CD4-positive, alpha-beta memory T cell (primary cell): Measurements from ENCODE around the gene TSPO2. TPM values are rescaled to one million over a fixed set of nuclear protein-coding genes. Genes with fewer than 3 reads are reported as not detected.

ENCODE experiments used
- CTCF ChIA-PET: fragments of 350-600 bp; sonication (Branson Sonifier 250); formaldehyde crosslinking; loops from one replicate; lab custom pipeline; 2021; ENCODE audit warnings: inconsistent platforms; ENCODE audit not compliant: partially characterized antibody; lab: Charles Lee
- POLR2A ChIA-PET: fragments of 350-600 bp; sonication (Branson Sonifier 250); formaldehyde crosslinking; loops from one replicate; lab custom pipeline; 2021; ENCODE audit not compliant: partially characterized antibody; lab: Charles Lee
- DNase-seq, 5 donors: peaks; one replicate each; pipeline versions ENCODE4 v3.0.0 to v3.0.0-alpha.2; 2020 to 2022; ENCODE audit warnings: mixed read lengths in 1 of 5
- H3K27ac ChIP-seq: one replicate; pipeline ENCODE4 v1.7.0; 2013; ENCODE audit warnings: low read depth, low read length
- H3K27me3 ChIP-seq: 2 replicates; pipeline ENCODE4 v1.7.0; 2013; ENCODE audit warnings: mild to moderate bottlenecking, low read length, moderate library complexity; ENCODE audit not compliant: insufficient read depth
- H3K36me3 ChIP-seq: 2 replicates; pipeline ENCODE4 v1.7.0; 2013; ENCODE audit warnings: mild to moderate bottlenecking, low read length, moderate library complexity; ENCODE audit not compliant: insufficient read depth
- H3K4me1 ChIP-seq: 2 replicates; pipeline ENCODE4 v1.7.0; 2013; ENCODE audit warnings: mild to moderate bottlenecking, low read length, moderate library complexity; ENCODE audit not compliant: insufficient read depth
- H3K4me3 ChIP-seq, 2 donors: one replicate each; pipeline ENCODE4 v1.7.0; 2013; ENCODE audit warnings: low read length in 2 of 2, mild to moderate bottlenecking in 1 of 2
- H3K9me3 ChIP-seq, 2 donors: one replicate each; pipeline ENCODE4 v1.7.0; 2013; ENCODE audit warnings: low read length in 2 of 2, control low read depth in 1 of 2; ENCODE audit not compliant: control insufficient read depth in 1 of 2
- H3K27ac Mint-ChIP-seq, 7 donors: one replicate each; pipeline ENCODE4 v1.8.0; 2020 to 2021; ENCODE audit warnings: mixed read lengths in 7 of 7, mild to moderate bottlenecking in 6 of 7, inconsistent platforms in 3 of 7, moderate library complexity in 3 of 7
- H3K27me3 Mint-ChIP-seq, 2 donors: one replicate each; pipeline ENCODE4 v1.8.0; 2020 to 2021; ENCODE audit warnings: mixed read lengths in 2 of 2
- H3K36me3 Mint-ChIP-seq, 2 donors: one replicate each; pipeline ENCODE4 v1.8.0; 2020 to 2021; ENCODE audit warnings: mixed read lengths in 2 of 2, inconsistent platforms in 1 of 2, mild to moderate bottlenecking in 1 of 2
- H3K4me1 Mint-ChIP-seq, 4 donors: one replicate each; pipeline ENCODE4 v1.8.0; 2020 to 2021; ENCODE audit warnings: mixed read lengths in 4 of 4, mild to moderate bottlenecking in 1 of 4
- H3K4me3 Mint-ChIP-seq, 8 donors: one replicate each; pipeline ENCODE4 v1.8.0; 2020 to 2021; ENCODE audit warnings: mixed read lengths in 8 of 8, mild to moderate bottlenecking in 7 of 8, moderate library complexity in 6 of 8, inconsistent platforms in 3 of 8
- H3K9me3 Mint-ChIP-seq, 8 donors: one replicate each; pipeline ENCODE4 v1.8.0; 2020 to 2021; ENCODE audit warnings: mixed read lengths in 8 of 8, mild to moderate bottlenecking in 5 of 8, inconsistent platforms in 3 of 8, moderate library complexity in 1 of 8
- intact Hi-C: fragments of 100-400 bp; cut with micrococcal nuclease; formaldehyde crosslinking; loops from one replicate; pipeline ENCODE4 v1.15.1; 2023
- polyA plus RNA-seq, 2 donors: library from polyadenylated mRNA; unstranded; fragments of 300-500 nt; fragmentation: Illumina TruSeq; gene quantifications; one replicate each; pipeline ENCODE4 v1.2.3, GENCODE V29; 2021
- total RNA-seq, 2 experiments: library from RNA; stranded (reverse); gene quantifications; one replicate each; pipeline ENCODE4 v1.2.3, GENCODE V29; 2021

The TSPO2 gene
- total and polyA plus RNA-seq, 4 experiments from 2014 or later, result not detected

GRCh38 chr6:41025966-41026530 lies 16.2 kb upstream of the TSPO2 start:
- no peak overlapping the region for H3K27ac ChIP-seq
- intact Hi-C loops, result no loop called here
- ChIA-PET CTCF (interaction anchor here (1.7 to 6.5 kb wide), 8 partner anchors 11 to 50 kb away, joined by 3 to 88 read pairs (median 32); partner anchors contain the start of genes TSPO2 and UNC5CL), POLR2A (no interaction called here)
- H3K27me3 ChIP-seq, result no peaks in the 10 kb centered on the region
- no peaks in the 10 kb centered on the region for H3K27me3 Mint-ChIP-seq
- H3K36me3 ChIP-seq, result no peaks in the 10 kb centered on the region
- H3K27ac Mint-ChIP-seq, result peak overlapping the region in 5 of 7 donors; percentile 18 to 70 (median 27)
- H3K4me1 Mint-ChIP-seq, result peaks cover 18 to 22% (median 19%) of the 10 kb centered on the region in 4 donors
- H3K9me3 ChIP-seq, result no peaks in the 10 kb centered on the region
- H3K36me3 Mint-ChIP-seq, result no peaks in the 10 kb centered on the region
- no peaks in the 10 kb centered on the region for H3K9me3 Mint-ChIP-seq
- no peak overlapping the region for H3K4me3 ChIP-seq
- no peak for DNase-seq
- H3K4me3 Mint-ChIP-seq, result peak overlapping the region in 3 of 8 donors; percentile 33 to 47 (median 34)
- H3K4me1 ChIP-seq, result peaks cover 25% of the 10 kb centered on the region

DNA sequence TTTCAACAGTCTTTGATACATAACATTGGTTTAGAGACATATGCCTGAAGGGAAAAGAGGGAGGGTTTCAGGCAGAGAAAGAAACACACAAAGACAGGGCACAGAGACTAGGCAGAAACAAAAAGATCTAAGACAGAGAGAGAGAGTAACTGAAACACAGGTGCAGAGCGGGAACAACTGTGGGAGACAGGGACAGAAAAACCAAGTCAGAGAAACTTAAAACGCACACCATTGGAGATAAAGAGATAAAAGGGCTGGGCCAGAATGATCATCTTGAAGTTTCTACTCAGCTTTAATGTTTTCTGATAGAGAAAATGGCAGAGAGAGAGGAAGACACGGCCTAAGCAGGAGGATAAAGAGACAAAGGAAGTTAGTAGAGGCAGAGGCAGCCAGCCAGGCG lies 15.0 kb upstream of the TSPO2 start:
- Mint-ChIP-seq H3K4me1 (peaks cover 19 to 22% (median 20%) of the 10 kb centered on the region in 4 donors), H3K4me3 (peak overlapping the region; percentile 78 to 91 (median 86)), H3K36me3 (no peaks in the 10 kb centered on the region), H3K9me3 (no peaks in the 10 kb centered on the region), H3K27me3 (no peaks in the 10 kb centered on the region), H3K27ac (peak overlapping the region; percentile 68 to 96 (median 89))
- Histone ChIP-seq H3K4me3 (peak overlapping the region in 1 of 2 donors; percentile 63), H3K9me3 (no peaks in the 10 kb centered on the region), H3K36me3 (no peaks in the 10 kb centered on the region), H3K27me3 (no peaks in the 10 kb centered on the region), H3K4me1 (peaks cover 25% of the 10 kb centered on the region), H3K27ac (peak overlapping the region; percentile 45)
- intact Hi-C loops, result no loop called here
- POLR2A ChIA-PET, result interaction anchor here (1.1 to 2.2 kb wide), 4 partner anchors 8 to 25 kb away, joined by 4 to 10 read pairs (median 5); no protein-coding TSS in a partner anchor
- CTCF ChIA-PET, result interaction anchor here (0.9 to 6.5 kb wide), 17 partner anchors 9 to 293 kb away, joined by 3 to 88 read pairs (median 9); partner anchors contain the start of genes NFYA, OARD1, TSPO2 and UNC5CL
- no peak for DNase-seq

- Mint-ChIP-seq H3K27ac (peak overlapping the region; percentile 68 to 96 (median 89)), H3K27me3 (no peaks in the 10 kb centered on the region), H3K9me3 (no peaks in the 10 kb centered on the region), H3K36me3 (no peaks in the 10 kb centered on the region), H3K4me3 (peak overlapping the region; percentile 78 to 91 (median 86)), H3K4me1 (peaks cover 19 to 22% (median 20%) of the 10 kb centered on the region in 4 donors)
- Histone ChIP-seq H3K4me1 (peaks cover 25% of the 10 kb centered on the region), H3K36me3 (no peaks in the 10 kb centered on the region), H3K27me3 (no peaks in the 10 kb centered on the region), H3K27ac (peak overlapping the region; percentile 45), H3K9me3 (no peaks in the 10 kb centered on the region), H3K4me3 (peak overlapping the region; percentile 63 to 82)
- ChIA-PET POLR2A (interaction anchor here (0.7 to 2.2 kb wide), 10 partner anchors 9 to 84 kb away, joined by 3 to 24 read pairs (median 5); partner anchors contain the start of genes NFYA, OARD1 and TSPO2), CTCF (interaction anchor here (0.6 to 6.5 kb wide), 28 partner anchors 9 to 293 kb away, joined by 3 to 88 read pairs (median 6); partner anchors contain the start of genes NFYA, OARD1, TSPO2 and UNC5CL)
- DNase-seq, result peak; percentile 56 to 79 (median 70)
- intact Hi-C loops, result loop anchor here (1.0 to 2.0 kb wide), 3 partner anchors 22 to 1681 kb away; partner anchors contain the start of genes NFYA and OARD1
These were observed 14.3 kb upstream of the TSPO2 start for GRCh38 chr6:41027799-41028560.

GRCh38 chr6:41028561-41029412 lies 13.5 kb upstream of the TSPO2 start:
- peak overlapping the region; percentile 63 to 82 for H3K4me3 ChIP-seq
- DNase-seq, result peak in 1 of 5 donors; percentile 9

GRCh38 chr6:41032830-41033229 lies 9.4 kb upstream of the TSPO2 start:
- Mint-ChIP-seq H3K27ac (peak overlapping the region in 1 of 7 donors; percentile 37), H3K4me3 (no peak overlapping the region), H3K9me3 (no peaks in the 10 kb centered on the region), H3K4me1 (peaks cover 10 to 13% (median 11%) of the 10 kb centered on the region in 4 donors), H3K36me3 (peaks cover 0 to 2% of the 10 kb centered on the region in 2 donors), H3K27me3 (no peaks in the 10 kb centered on the region)
- H3K9me3 ChIP-seq, result no peaks in the 10 kb centered on the region
- H3K27me3 ChIP-seq, result no peaks in the 10 kb centered on the region
- no peak for DNase-seq
- POLR2A ChIA-PET, result no interaction called here
- H3K36me3 ChIP-seq, result no peaks in the 10 kb centered on the region
- peaks cover 15% of the 10 kb centered on the region for H3K4me1 ChIP-seq
- CTCF ChIA-PET, result no interaction called here
- intact Hi-C loops, result no loop called here
- H3K27ac ChIP-seq, result no peak overlapping the region
- no peak overlapping the region for H3K4me3 ChIP-seq

More at GRCh38 chr6:41028561-41029412, 13.5 kb upstream of the TSPO2 start:
- Histone ChIP-seq H3K9me3 (no peaks in the 10 kb centered on the region), H3K27ac (peak overlapping the region; percentile 45), H3K27me3 (no peaks in the 10 kb centered on the region), H3K36me3 (no peaks in the 10 kb centered on the region), H3K4me1 (peaks cover 25% of the 10 kb centered on the region)
- Mint-ChIP-seq H3K9me3 (no peaks in the 10 kb centered on the region), H3K27ac (peak overlapping the region; percentile 35 to 90 (median 68)), H3K4me3 (peak overlapping the region; percentile 70 to 91 (median 84)), H3K27me3 (no peaks in the 10 kb centered on the region), H3K36me3 (peaks cover 0 to 2% of the 10 kb centered on the region in 2 donors), H3K4me1 (peaks cover 19 to 22% (median 20%) of the 10 kb centered on the region in 4 donors)
- POLR2A ChIA-PET, result interaction anchor here (0.7 to 2.2 kb wide), 8 partner anchors 8 to 83 kb away, joined by 3 to 24 read pairs (median 5); partner anchors contain the start of genes NFYA, OARD1 and TSPO2
- CTCF ChIA-PET, result interaction anchor here (0.6 to 6.5 kb wide), 26 partner anchors 8 to 292 kb away, joined by 3 to 88 read pairs (median 8); partner anchors contain the start of genes NFYA, OARD1, TSPO2 and UNC5CL
- intact Hi-C loops, result loop anchor here (1.0 to 2.0 kb wide), 3 partner anchors 22 to 1682 kb away; partner anchors contain the start of genes NFYA and OARD1

- Histone ChIP-seq H3K27ac (no peak overlapping the region), H3K4me3 (no peak overlapping the region), H3K4me1 (peaks cover 6% of the 10 kb centered on the region), H3K36me3 (no peaks in the 10 kb centered on the region), H3K27me3 (no peaks in the 10 kb centered on the region), H3K9me3 (no peaks in the 10 kb centered on the region)
- CTCF ChIA-PET, result no interaction called here
- Mint-ChIP-seq H3K4me1 (peaks cover 6 to 8% (median 7%) of the 10 kb centered on the region in 4 donors), H3K27me3 (no peaks in the 10 kb centered on the region), H3K9me3 (no peaks in the 10 kb centered on the region), H3K36me3 (peaks cover 0 to 2% of the 10 kb centered on the region in 2 donors), H3K27ac (no peak overlapping the region), H3K4me3 (no peak overlapping the region)
- POLR2A ChIA-PET, result interaction anchor here (1.1 kb wide), 1 partner anchor 35 kb away, joined by 3 read pairs; no protein-coding TSS in a partner anchor
- intact Hi-C loops, result no loop called here
- DNase-seq, result no peak
These were observed 8.5 kb upstream of the TSPO2 start for GRCh38 chr6:41033776-41034175.
